Measurements from ENCODE around the gene ABCC1.

ABCC1 gene

GRCh38 chr16:16045296-16045695 lies 95.9 kb downstream of the ABCC1 start:
- Histone ChIP-seq H3K9me3 (ENCODE audit: insufficient read depth, low read depth, low read length) (no peaks in the 10 kb centered on the region), H3K4me3 (ENCODE audit: low read length) (no peak overlapping the region), H3K36me3 (ENCODE audit: insufficient read depth, low read depth, low read length) (peaks cover 83% of the 10 kb centered on the region), H3K27me3 (ENCODE audit: insufficient read depth, low read length) (no peaks in the 10 kb centered on the region), H3K9ac (ENCODE audit: low read depth, low read length) (no peak overlapping the region), H3K27ac (ENCODE audit: low read length) (no peak overlapping the region), H3K4me1 (ENCODE audit: insufficient read depth, low read length) (peaks cover 4% of the 10 kb centered on the region; the same call in 1 of the 2 replicates)

- Histone ChIP-seq H3K27me3 (ENCODE audit: insufficient read depth, low read length) (no peaks in the 10 kb centered on the region), H3K4me1 (ENCODE audit: insufficient read depth, low read length) (peaks cover 4% of the 10 kb centered on the region; the same call in 1 of the 2 replicates), H3K4me3 (ENCODE audit: low read length) (no peak overlapping the region), H3K9ac (ENCODE audit: low read depth, low read length) (no peak overlapping the region), H3K36me3 (ENCODE audit: insufficient read depth, low read depth, low read length) (peaks cover 89% of the 10 kb centered on the region), H3K27ac (ENCODE audit: low read length) (no peak overlapping the region), H3K9me3 (ENCODE audit: insufficient read depth, low read depth, low read length) (no peaks in the 10 kb centered on the region)
These were observed 96.5 kb downstream of the ABCC1 start for GRCh38 chr16:16045879-16046278.

- no peak overlapping the region for H3K4me3 ChIP-seq (ENCODE audit: low read length)
- no peaks in the 10 kb centered on the region for H3K4me1 ChIP-seq (ENCODE audit: insufficient read depth, low read length)
- peaks cover 91% of the 10 kb centered on the region for H3K36me3 ChIP-seq (ENCODE audit: insufficient read depth, low read depth, low read length)
- H3K27me3 ChIP-seq (ENCODE audit: insufficient read depth, low read length): no peaks in the 10 kb centered on the region
- H3K9me3 ChIP-seq (ENCODE audit: insufficient read depth, low read depth, low read length): no peaks in the 10 kb centered on the region
- no peak overlapping the region for H3K9ac ChIP-seq (ENCODE audit: low read depth, low read length)
- no peak overlapping the region for H3K27ac ChIP-seq (ENCODE audit: low read length)
These were observed 98.3 kb downstream of the ABCC1 start for GRCh38 chr16:16047761-16048160.

- H3K9ac ChIP-seq (ENCODE audit: low read depth, low read length): no peak overlapping the region
- no peaks in the 10 kb centered on the region for H3K9me3 ChIP-seq (ENCODE audit: insufficient read depth, low read depth, low read length)
- peaks cover 97% of the 10 kb centered on the region for H3K36me3 ChIP-seq (ENCODE audit: insufficient read depth, low read depth, low read length)
- H3K27ac ChIP-seq (ENCODE audit: low read length): no peak overlapping the region
- H3K4me3 ChIP-seq (ENCODE audit: low read length): no peak overlapping the region
- no peaks in the 10 kb centered on the region for H3K27me3 ChIP-seq (ENCODE audit: insufficient read depth, low read length)
- H3K4me1 ChIP-seq (ENCODE audit: insufficient read depth, low read length): no peaks in the 10 kb centered on the region
These were observed 99.6 kb downstream of the ABCC1 start for GRCh38 chr16:16048904-16049582.

- Histone ChIP-seq H3K9me3 (ENCODE audit: insufficient read depth, low read depth, low read length) (no peaks in the 10 kb centered on the region), H3K27me3 (ENCODE audit: insufficient read depth, low read length) (no peaks in the 10 kb centered on the region), H3K36me3 (ENCODE audit: insufficient read depth, low read depth, low read length) (peaks cover 95% of the 10 kb centered on the region), H3K27ac (ENCODE audit: low read length) (no peak overlapping the region), H3K4me1 (ENCODE audit: insufficient read depth, low read length) (no peaks in the 10 kb centered on the region), H3K4me3 (ENCODE audit: low read length) (no peak overlapping the region), H3K9ac (ENCODE audit: low read depth, low read length) (no peak overlapping the region)
These were observed 100.7 kb downstream of the ABCC1 start for GRCh38 chr16:16050106-16050505.

- Histone ChIP-seq H3K27ac (ENCODE audit: low read length) (no peak overlapping the region), H3K36me3 (ENCODE audit: insufficient read depth, low read depth, low read length) (peaks cover 94% of the 10 kb centered on the region), H3K27me3 (ENCODE audit: insufficient read depth, low read length) (no peaks in the 10 kb centered on the region), H3K4me1 (ENCODE audit: insufficient read depth, low read length) (no peaks in the 10 kb centered on the region), H3K9ac (ENCODE audit: low read depth, low read length) (no peak overlapping the region), H3K9me3 (ENCODE audit: insufficient read depth, low read depth, low read length) (no peaks in the 10 kb centered on the region), H3K4me3 (ENCODE audit: low read length) (no peak overlapping the region)
These were observed 101.7 kb downstream of the ABCC1 start for GRCh38 chr16:16051132-16051531.

GRCh38 chr16:16052916-16053315 lies 103.5 kb downstream of the ABCC1 start:
- Histone ChIP-seq H3K36me3 (ENCODE audit: insufficient read depth, low read depth, low read length) (peaks cover 93% of the 10 kb centered on the region), H3K4me3 (ENCODE audit: low read length) (no peak overlapping the region), H3K9ac (ENCODE audit: low read depth, low read length) (no peak overlapping the region), H3K27ac (ENCODE audit: low read length) (no peak overlapping the region), H3K27me3 (ENCODE audit: insufficient read depth, low read length) (no peaks in the 10 kb centered on the region), H3K4me1 (ENCODE audit: insufficient read depth, low read length) (no peaks in the 10 kb centered on the region), H3K9me3 (ENCODE audit: insufficient read depth, low read depth, low read length) (no peaks in the 10 kb centered on the region)

GRCh38 chr16:16057102-16057501 lies 107.7 kb downstream of the ABCC1 start:
- H3K9me3 ChIP-seq (ENCODE audit: insufficient read depth, low read depth, low read length): no peaks in the 10 kb centered on the region
- no peak overlapping the region for H3K9ac ChIP-seq (ENCODE audit: low read depth, low read length)
- no peak overlapping the region for H3K4me3 ChIP-seq (ENCODE audit: low read length)
- H3K27ac ChIP-seq (ENCODE audit: low read length): no peak overlapping the region
- H3K4me1 ChIP-seq (ENCODE audit: insufficient read depth, low read length): no peaks in the 10 kb centered on the region
- peaks cover 72% of the 10 kb centered on the region for H3K36me3 ChIP-seq (ENCODE audit: insufficient read depth, low read depth, low read length)
- no peaks in the 10 kb centered on the region for H3K27me3 ChIP-seq (ENCODE audit: insufficient read depth, low read length)

- H3K27me3 ChIP-seq (ENCODE audit: insufficient read depth, low read length): no peaks in the 10 kb centered on the region
- no peak overlapping the region for H3K4me3 ChIP-seq (ENCODE audit: low read length)
- no peak overlapping the region for H3K27ac ChIP-seq (ENCODE audit: low read length)
- peaks cover 71% of the 10 kb centered on the region for H3K36me3 ChIP-seq (ENCODE audit: insufficient read depth, low read depth, low read length)
- no peaks in the 10 kb centered on the region for H3K9me3 ChIP-seq (ENCODE audit: insufficient read depth, low read depth, low read length)
- no peak overlapping the region for H3K9ac ChIP-seq (ENCODE audit: low read depth, low read length)
- no peaks in the 10 kb centered on the region for H3K4me1 ChIP-seq (ENCODE audit: insufficient read depth, low read length)
These were observed 109.7 kb downstream of the ABCC1 start for GRCh38 chr16:16059160-16059559.

- Histone ChIP-seq H3K4me1 (ENCODE audit: insufficient read depth, low read length) (no peaks in the 10 kb centered on the region), H3K9me3 (ENCODE audit: insufficient read depth, low read depth, low read length) (no peaks in the 10 kb centered on the region), H3K27me3 (ENCODE audit: insufficient read depth, low read length) (no peaks in the 10 kb centered on the region), H3K9ac (ENCODE audit: low read depth, low read length) (no peak overlapping the region), H3K4me3 (ENCODE audit: low read length) (no peak overlapping the region), H3K27ac (ENCODE audit: low read length) (no peak overlapping the region), H3K36me3 (ENCODE audit: insufficient read depth, low read depth, low read length) (peaks cover 71% of the 10 kb centered on the region)
These were observed 110.6 kb downstream of the ABCC1 start for GRCh38 chr16:16059895-16060590.

- Histone ChIP-seq H3K9ac (ENCODE audit: low read depth, low read length) (no peak overlapping the region), H3K9me3 (ENCODE audit: insufficient read depth, low read depth, low read length) (no peaks in the 10 kb centered on the region), H3K27ac (ENCODE audit: low read length) (no peak overlapping the region), H3K4me1 (ENCODE audit: insufficient read depth, low read length) (no peaks in the 10 kb centered on the region), H3K27me3 (ENCODE audit: insufficient read depth, low read length) (no peaks in the 10 kb centered on the region), H3K36me3 (ENCODE audit: insufficient read depth, low read depth, low read length) (peaks cover 57% of the 10 kb centered on the region), H3K4me3 (ENCODE audit: low read length) (no peak overlapping the region)
These were observed 112.9 kb downstream of the ABCC1 start for GRCh38 chr16:16062023-16062937.

Data from iPS-20b (cell line).